Measurements from ENCODE around the gene ADGRL1. TPM values are rescaled to one million over a fixed set of nuclear protein-coding genes. Genes with fewer than 3 reads are reported as not detected.

The ADGRL1 gene
- total and polyA plus RNA-seq, 9 of the 15 experiments (the other 6 are each of a cell fraction or from before 2014, with no cell fraction given) = 0.14 to 37.0 (median 8.6) TPM

GRCh38 chr19:14118165-14119051 is 87.6 kb downstream of the ADGRL1 start (continued):
- TF ChIP-seq ZKSCAN8 (CRISPR knock-in tag; IDR thresholded peaks at IDR 0.05) (no peak), TEAD1 (CRISPR knock-in tag; IDR thresholded peaks at IDR 0.05) (0 out of 4 replicates have a peak, but pooled peaks of 1 of the 2 experiments have one; percentile 30), SRSF3 (IDR thresholded peaks at IDR 0.05; ENCODE audit: insufficient read depth, low read length) (no peak), HSF4 (CRISPR knock-in tag; IDR thresholded peaks at IDR 0.05; ENCODE audit: borderline replicate concordance) (no peak), E2F3 (CRISPR knock-in tag; IDR thresholded peaks at IDR 0.05) (no peak; the same call in 1 of the 2 replicates), ATF7 (IDR thresholded peaks at IDR 0.05) (0 out of 2 replicates have a peak, but pooled peaks have one; percentile 9), MBD2 (IDR thresholded peaks at IDR 0.05; ENCODE audit: borderline replicate concordance, low read depth) (no peak), MYNN (IDR thresholded peaks at IDR 0.05) (0 out of 2 replicates have a peak, but pooled peaks have one; percentile 53), MYNN (CRISPR knock-in tag; IDR thresholded peaks at IDR 0.05) (no peak), NR2C1 (IDR thresholded peaks at IDR 0.05) (peak; percentile 86), NR2C1 (tag; IDR thresholded peaks at IDR 0.05) (peak; percentile 91), ZNF134 (CRISPR knock-in tag; conservative IDR thresholded peaks at IDR 0.05) (0 out of 2 replicates have a peak, but pooled peaks have one; percentile 8), SP2 (IDR thresholded peaks at IDR 0.05; ENCODE audit: extremely low read depth, low read depth, low read length, poor library complexity, severe bottlenecking) (no peak), VEZF1 (CRISPR knock-in tag; IDR thresholded peaks at IDR 0.05) (peak; percentile 84), DMBX1 (CRISPR knock-in tag; IDR thresholded peaks at IDR 0.05; ENCODE audit: borderline replicate concordance) (peak; percentile 76; the same call in 1 of the 2 replicates), TSHZ1 (CRISPR knock-in tag; IDR thresholded peaks at IDR 0.05) (no peak), CHD1 (IDR thresholded peaks at IDR 0.05; ENCODE audit: low read length) (peak; percentile 76), SAP30 (IDR thresholded peaks at IDR 0.05; ENCODE audit: borderline replicate concordance, insufficient read depth, low read depth, low read length, poor library complexity, severe bottlenecking) (peak; percentile 54), POLR2H (tag; IDR thresholded peaks at IDR 0.05; ENCODE audit: low read depth) (no peak), BCL6 (CRISPR knock-in tag; IDR thresholded peaks at IDR 0.05) (no peak), NCOR1 (IDR thresholded peaks at IDR 0.05) (no peak), ZNF280A (IDR thresholded peaks at IDR 0.05; ENCODE audit: low read depth, partially characterized antibody) (no peak)
